Endothelial cell of umbilical vein (primary cell): ENCODE data around the gene MSI1. TPM values are rescaled to one million over a fixed set of nuclear protein-coding genes. Genes with fewer than 3 reads are reported as not detected.

Source experiments
- BruUV-seq: library from RNA; stranded (reverse); fragments of 400-500 nt; replicated peaks from 2 replicates; lab custom pipeline; 2021; lab: Mats Ljungman, UMichigan
- CTCF ChIA-PET: fragments of 300-600, 350-600 bp; sonication (Branson Sonifier 250); formaldehyde crosslinking; loops from one replicate; lab custom pipeline; 2021; ENCODE audit warnings: antibody characterized with exemption, inconsistent platforms; lab: Charles Lee
- POLR2A ChIA-PET: fragments of 300-600, 350-600 bp; sonication (Branson Sonifier 250); formaldehyde crosslinking; loops from one replicate; lab custom pipeline; 2021; ENCODE audit warnings: antibody characterized with exemption, inconsistent platforms; lab: Charles Lee
- DNase-seq: peaks from one replicate; pipeline ENCODE4 v3.0.0-alpha.2; 2011; ENCODE audit warnings: low read depth, low spot score
- FAIRE-seq: peaks from 2 replicates; lab custom pipeline; 2011; peaks lifted over from hg19 to GRCh38; lab: Jason Lieb, UNC
- H2AFZ ChIP-seq: 2 replicates; pipeline ENCODE4 v1.6.0; 2012; ENCODE audit warnings: low read depth, low read length, control low read depth, inconsistent platforms
- H3K27ac ChIP-seq: 2 replicates; pipeline ENCODE4 v1.5.1; 2011; ENCODE audit warnings: low read depth, mild to moderate bottlenecking, control low read depth, low read length, moderate library complexity; ENCODE audit not compliant: insufficient read depth
- H3K27me3 ChIP-seq, 2 experiments: 2 replicates each; pipeline versions ENCODE4 v1.6.0 to v1.6.1; 2011; ENCODE audit warnings: low read length in 2 of 2, mixed read lengths in 1 of 2; ENCODE audit not compliant: control insufficient read depth in 2 of 2, insufficient read depth in 2 of 2
- H3K36me3 ChIP-seq, 2 experiments: 2 replicates in 1 of 2; 3 replicates in 1 of 2; pipeline ENCODE4 v1.5.1; 2011; ENCODE audit warnings: low read length in 2 of 2, mild to moderate bottlenecking in 1 of 2, moderate library complexity in 1 of 2; ENCODE audit not compliant: control insufficient read depth in 2 of 2, insufficient read depth in 2 of 2; ENCODE audit errors: extremely low read depth in 1 of 2
- H3K4me1 ChIP-seq: 3 replicates; pipeline ENCODE4 v1.5.1; 2011; ENCODE audit warnings: mild to moderate bottlenecking, low read length; ENCODE audit not compliant: control insufficient read depth, insufficient read depth; ENCODE audit errors: extremely low read depth
- H3K4me2 ChIP-seq: 2 replicates; pipeline ENCODE4 v1.6.1; 2011; ENCODE audit warnings: low read length, control low read depth, mixed read lengths; ENCODE audit not compliant: insufficient read depth
- H3K4me3 ChIP-seq, 3 experiments: fragments of 200-600 bp in 1 of 3; sonication (generic), shearing (Covaris generic) in 1 of 3; replicated peaks in 1 of 3; 2 replicates each; pipeline ENCODE4 v1.5.1; 2011 to 2016; ENCODE audit warnings: control low read depth in 3 of 3, low read length in 3 of 3, mild to moderate bottlenecking in 2 of 3, inconsistent platforms in 1 of 3, low read depth in 1 of 3, moderate library complexity in 1 of 3; ENCODE audit not compliant: insufficient read depth in 1 of 3
- H3K79me2 ChIP-seq: 2 replicates; pipeline ENCODE4 v1.6.0; 2012; ENCODE audit warnings: low read length, inconsistent platforms; ENCODE audit not compliant: control insufficient read depth, insufficient read depth
- H3K9ac ChIP-seq: replicated peaks from 2 replicates; pipeline ENCODE3; 2011; ENCODE audit warnings: low read length, control low read depth; ENCODE audit not compliant: insufficient read depth; ENCODE audit errors: extremely low read depth
- H3K9me1 ChIP-seq: replicated peaks from 3 replicates; pipeline ENCODE4 v1.6.0; 2011; ENCODE audit warnings: mild to moderate bottlenecking, low read length; ENCODE audit not compliant: control insufficient read depth, insufficient read depth; ENCODE audit errors: extremely low read depth
- H3K9me3 ChIP-seq: replicated peaks from 2 replicates; pipeline ENCODE4 v1.5.1; 2012; ENCODE audit warnings: low read length, inconsistent platforms; ENCODE audit not compliant: control insufficient read depth, insufficient read depth
- H4K20me1 ChIP-seq: replicated peaks from 2 replicates; pipeline ENCODE3; 2011; ENCODE audit warnings: mild to moderate bottlenecking, low read length; ENCODE audit not compliant: control insufficient read depth, insufficient read depth; ENCODE audit errors: extremely low read depth
- EZH2 ChIP-seq: IDR thresholded peaks from 2 replicates; pipeline ENCODE4 v1.6.1; 2012; ENCODE audit warnings: borderline replicate concordance, low read depth, mild to moderate bottlenecking, moderate library complexity, low read length, inconsistent platforms; ENCODE audit not compliant: severe bottlenecking
- FOS ChIP-seq: IDR thresholded peaks from 2 replicates; pipeline ENCODE4 v1.6.1; 2011; ENCODE audit warnings: mild to moderate bottlenecking, low read length, moderate library complexity, borderline replicate concordance; ENCODE audit not compliant: insufficient read depth
- GATA2 ChIP-seq: IDR thresholded peaks from 2 replicates; pipeline ENCODE4 v1.7.0; 2011; ENCODE audit warnings: low read depth, mild to moderate bottlenecking, moderate library complexity, mixed read lengths, low read length; ENCODE audit not compliant: insufficient read length, insufficient read depth
- JUN ChIP-seq: IDR thresholded peaks from 2 replicates; pipeline ENCODE4 v1.6.1; 2011; ENCODE audit warnings: borderline replicate concordance, low read depth; ENCODE audit not compliant: insufficient read length, insufficient read depth
- MYC ChIP-seq: IDR thresholded peaks from one replicate; pipeline ENCODE4 v1.6.1; 2011; ENCODE audit warnings: mild to moderate bottlenecking, low read depth, low read length
- POLR2A ChIP-seq: IDR thresholded peaks from 2 replicates; pipeline ENCODE4 v1.6.1; 2012; ENCODE audit warnings: low read depth, mild to moderate bottlenecking, control low read depth, low read length
- POLR2AphosphoS5 ChIP-seq: IDR thresholded peaks from 2 replicates; pipeline ENCODE4 v1.6.1; 2012; ENCODE audit warnings: low read depth, mild to moderate bottlenecking, control low read depth, low read length, moderate library complexity; ENCODE audit not compliant: insufficient read depth
- dilution Hi-C: fragments of 300-500 bp; cut with MboI; formaldehyde crosslinking; loops from one replicate; pipeline ENCODE4 v1.15.0; 2019; ENCODE audit warnings: low sequenced_read_pairs; ENCODE audit not compliant: extremely low pct_ligation_motif_present
- intact Hi-C: fragments of 100-400 bp; cut with micrococcal nuclease; formaldehyde crosslinking; loops from one replicate; pipeline ENCODE4 v1.10.0; 2022
- polyA plus RNA-seq, 4 experiments: library from polyadenylated mRNA; depleted of rRNA in 3 of 4; stranded (reverse) in 3 of 4; unstranded in 1 of 4; fragments of >200 nt; gene quantifications; 2 replicates each; pipeline versions ENCODE4 v1.2.1 to v1.2.3, GENCODE V29; 2011 to 2012; ENCODE audit warnings: missing spikeins in 1 of 4
- total RNA-seq: library from RNA; stranded (reverse); gene quantifications from 2 replicates; pipeline ENCODE4 v1.2.3, GENCODE V29; 2021
- TF ChIP-seq, protein P1 (sequence below): IDR thresholded peaks from 2 replicates; pipeline ENCODE4 v1.6.1; 2011; ENCODE audit not compliant: insufficient read depth, insufficient read length
- TF ChIP-seq, protein P2 (sequence below), 2 donors: IDR thresholded peaks; 1 replicate in 1 of 2; 2 replicates in 1 of 2; pipeline ENCODE4 v1.5.1; 2011; ENCODE audit warnings: low read length in 2 of 2, mild to moderate bottlenecking in 2 of 2, moderate library complexity in 2 of 2, control low read depth in 1 of 2, inconsistent platforms in 1 of 2, low read depth in 1 of 2; ENCODE audit not compliant: insufficient read depth in 1 of 2; ENCODE audit errors: extremely low read depth in 1 of 2

The MSI1 gene
- total and polyA plus RNA-seq, 2 donors (not counting 3 experiments of a cell fraction or from before 2014, with no cell fraction given) = 0.01 TPM; not detected in 1

- no peaks in the 10 kb centered on the region for H3K9me3 ChIP-seq
- H3K79me2 ChIP-seq = no peaks in the 10 kb centered on the region
- no TSS peak for BruUV-seq
- CTCF ChIA-PET = no interaction called here
- no peaks in the 10 kb centered on the region for H4K20me1 ChIP-seq
- no peaks in the 10 kb centered on the region for H3K9me1 ChIP-seq
- no peaks in the 10 kb centered on the region for H3K36me3 ChIP-seq
- no peak overlapping the region for H3K4me2 ChIP-seq
- H2AFZ ChIP-seq = no peak overlapping the region
- dilution Hi-C loops = no loop called here
- DNase-seq (no peak), FAIRE-seq (no peak)
- intact Hi-C loops = no loop called here
- TF ChIP-seq EZH2 (no peak), GATA2 (no peak), JUN (no peak), POLR2AphosphoS5 (no peak), FOS (no peak), MYC (no peak), POLR2A (no peak)
- TF ChIP-seq, protein P1, sequence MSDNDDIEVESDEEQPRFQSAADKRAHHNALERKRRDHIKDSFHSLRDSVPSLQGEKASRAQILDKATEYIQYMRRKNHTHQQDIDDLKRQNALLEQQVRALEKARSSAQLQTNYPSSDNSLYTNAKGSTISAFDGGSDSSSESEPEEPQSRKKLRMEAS = no peak
- TF ChIP-seq, protein P2, sequence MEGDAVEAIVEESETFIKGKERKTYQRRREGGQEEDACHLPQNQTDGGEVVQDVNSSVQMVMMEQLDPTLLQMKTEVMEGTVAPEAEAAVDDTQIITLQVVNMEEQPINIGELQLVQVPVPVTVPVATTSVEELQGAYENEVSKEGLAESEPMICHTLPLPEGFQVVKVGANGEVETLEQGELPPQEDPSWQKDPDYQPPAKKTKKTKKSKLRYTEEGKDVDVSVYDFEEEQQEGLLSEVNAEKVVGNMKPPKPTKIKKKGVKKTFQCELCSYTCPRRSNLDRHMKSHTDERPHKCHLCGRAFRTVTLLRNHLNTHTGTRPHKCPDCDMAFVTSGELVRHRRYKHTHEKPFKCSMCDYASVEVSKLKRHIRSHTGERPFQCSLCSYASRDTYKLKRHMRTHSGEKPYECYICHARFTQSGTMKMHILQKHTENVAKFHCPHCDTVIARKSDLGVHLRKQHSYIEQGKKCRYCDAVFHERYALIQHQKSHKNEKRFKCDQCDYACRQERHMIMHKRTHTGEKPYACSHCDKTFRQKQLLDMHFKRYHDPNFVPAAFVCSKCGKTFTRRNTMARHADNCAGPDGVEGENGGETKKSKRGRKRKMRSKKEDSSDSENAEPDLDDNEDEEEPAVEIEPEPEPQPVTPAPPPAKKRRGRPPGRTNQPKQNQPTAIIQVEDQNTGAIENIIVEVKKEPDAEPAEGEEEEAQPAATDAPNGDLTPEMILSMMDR (IDR thresholded peaks at IDR 0.05; ENCODE audit: extremely low read depth in 1 of 2, insufficient read depth in 1 of 2, low read depth in 1 of 2, low read length in 2 of 2) = no peak
- no peak overlapping the region for H3K4me3 ChIP-seq
- no peak overlapping the region for H3K27ac ChIP-seq
- no peaks in the 10 kb centered on the region for H3K4me1 ChIP-seq
- POLR2A ChIA-PET = no interaction called here
- H3K9ac ChIP-seq = no peak overlapping the region
- H3K27me3 ChIP-seq = no peaks in the 10 kb centered on the region
Measured at GRCh38 chr12:120328228-120328627, 40.7 kb downstream of the MSI1 start.
